ENCODE data around the gene BRMS1L. TPM values are rescaled to one million over a fixed set of nuclear protein-coding genes. Genes with fewer than 3 reads are reported as not detected.

BRMS1L gene
- total RNA-seq, 4 donors from 2014 or later, result 5.1 to 12.6 (median 5.4) TPM

GRCh38 chr14:35814371-35815005 lies 11.7 kb upstream of the BRMS1L start:
- TF ChIP-seq CTCF (IDR thresholded peaks at IDR 0.05; ENCODE audit: low read depth), result no peak

GRCh38 chr14:35818346-35819115 lies 7.6 kb upstream of the BRMS1L start:
- TF ChIP-seq CTCF (IDR thresholded peaks at IDR 0.05; ENCODE audit: low read depth), result no peak

- no peak for TF ChIP-seq CTCF (IDR thresholded peaks at IDR 0.05; ENCODE audit: low read depth)
Measured at GRCh38 chr14:35819591-35820540, 6.3 kb upstream of the BRMS1L start.

- TF ChIP-seq CTCF (IDR thresholded peaks at IDR 0.05; ENCODE audit: low read depth), result no peak
Measured at GRCh38 chr14:35821564-35822411, 4.3 kb upstream of the BRMS1L start.

GRCh38 chr14:35822501-35822900 lies 3.6 kb upstream of the BRMS1L start:
- no peak for TF ChIP-seq CTCF (IDR thresholded peaks at IDR 0.05; ENCODE audit: low read depth)

- TF ChIP-seq CTCF (IDR thresholded peaks at IDR 0.05; ENCODE audit: low read depth), result no peak
Measured at GRCh38 chr14:35825968-35826217, 245 bp upstream of the BRMS1L start.

Measured in subcutaneous adipose tissue (tissue), 4 donors.